HG03342 (cell line): Measurements from ENCODE around the gene SLAIN1.
"Not testable (repeated sequence)": the region's sequence is repeated elsewhere in the genome, so short reads cannot be mapped to it uniquely, and the experiment has no call there.

Experiments used
- ATAC-seq: cut with Tn5 transposase; IDR thresholded peaks from one replicate; pipeline ENCODE4 v1.9.1; 2021; ENCODE audit warnings: mild to moderate bottlenecking, moderate library complexity; ENCODE audit not compliant: unreplicated experiment

Gene SLAIN1

DNA sequence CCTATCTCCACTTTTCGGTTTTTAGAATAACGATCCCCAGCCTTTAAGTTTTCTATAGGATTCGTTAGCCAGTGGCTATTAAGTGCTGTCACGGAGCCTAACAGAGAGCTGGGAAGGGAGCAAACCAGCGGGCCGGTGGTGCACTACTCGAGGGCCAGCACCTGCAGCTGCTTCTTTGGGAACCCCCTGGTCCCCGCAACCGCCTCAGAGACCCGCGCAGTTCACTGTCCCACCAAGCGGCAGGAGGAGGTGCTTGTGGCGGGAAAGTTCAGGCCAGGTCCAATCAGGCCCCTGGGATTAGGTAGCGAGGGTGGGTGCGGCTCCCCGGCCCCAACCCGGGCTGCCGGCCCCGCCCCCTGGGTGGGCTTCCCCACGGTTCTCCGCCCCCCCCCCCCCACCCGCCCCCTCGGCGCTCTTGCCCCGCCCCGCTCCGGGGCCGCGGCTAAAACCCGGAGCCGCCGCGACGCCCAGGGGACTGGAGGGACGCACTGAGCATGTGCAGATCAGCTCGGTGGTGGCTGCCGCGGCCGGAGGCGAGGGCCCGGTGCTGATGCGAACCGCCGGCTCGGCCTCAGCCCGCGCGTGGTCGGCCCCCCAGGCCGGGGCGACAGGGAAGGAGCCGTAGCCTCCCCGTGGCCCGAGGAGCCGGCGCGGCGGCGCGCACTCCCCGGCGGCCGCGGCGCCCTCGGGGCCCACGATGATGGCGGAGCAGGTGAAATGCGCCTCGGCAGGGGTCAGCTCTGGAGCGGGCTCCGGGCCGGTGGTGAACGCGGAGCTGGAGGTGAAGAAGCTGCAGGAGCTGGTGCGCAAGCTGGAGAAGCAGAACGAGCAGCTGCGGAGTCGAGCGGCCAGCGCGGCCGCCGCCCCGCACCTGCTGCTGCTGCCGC, at the start of gene SLAIN1:
SLAIN1 (plus strand) TSS at position 471 of the 887 bp plus-strand sequence; CDS start at position 698, 227 bp downstream.
- ATAC-seq, result peak; percentile 67

DNA sequence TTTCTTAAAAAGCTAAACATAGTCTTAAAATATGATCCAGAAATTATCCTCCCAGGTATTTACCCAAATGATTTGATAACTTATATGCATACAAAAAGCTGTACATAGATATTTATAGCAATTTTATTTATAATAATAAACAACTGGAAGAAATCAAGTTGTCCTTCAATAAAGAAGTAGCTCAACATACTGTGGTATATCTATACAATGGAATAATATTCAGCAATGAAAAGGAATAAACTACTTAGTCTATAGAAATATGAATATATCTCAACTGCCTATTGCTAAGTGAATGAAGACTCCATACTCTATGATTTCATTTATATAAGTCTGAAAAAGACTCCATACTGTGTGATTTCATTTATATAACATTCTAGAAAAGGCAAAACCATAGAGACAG, 47.1 kb upstream of the SLAIN1 start:
- ATAC-seq, result no peak

DNA sequence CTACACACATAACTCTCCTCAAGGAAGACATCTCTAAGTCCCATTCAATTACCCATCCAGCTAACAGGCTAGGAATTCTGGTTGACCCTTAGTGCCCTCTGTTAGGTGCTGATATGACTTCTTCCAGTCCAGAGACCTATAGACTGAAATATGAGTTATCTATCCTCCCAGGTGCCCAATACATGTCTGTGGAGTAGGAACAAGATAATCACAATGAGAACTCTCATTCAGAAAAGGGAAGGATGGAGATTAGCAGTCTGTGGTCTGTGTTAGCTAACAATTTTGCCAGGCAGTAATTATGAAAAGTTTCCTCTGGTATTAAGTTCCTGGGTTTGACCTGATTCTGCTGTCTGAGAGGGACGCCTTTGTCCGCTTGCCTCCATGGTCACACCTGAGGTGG, 44.2 kb upstream of the SLAIN1 start:
- no peak for ATAC-seq

DNA sequence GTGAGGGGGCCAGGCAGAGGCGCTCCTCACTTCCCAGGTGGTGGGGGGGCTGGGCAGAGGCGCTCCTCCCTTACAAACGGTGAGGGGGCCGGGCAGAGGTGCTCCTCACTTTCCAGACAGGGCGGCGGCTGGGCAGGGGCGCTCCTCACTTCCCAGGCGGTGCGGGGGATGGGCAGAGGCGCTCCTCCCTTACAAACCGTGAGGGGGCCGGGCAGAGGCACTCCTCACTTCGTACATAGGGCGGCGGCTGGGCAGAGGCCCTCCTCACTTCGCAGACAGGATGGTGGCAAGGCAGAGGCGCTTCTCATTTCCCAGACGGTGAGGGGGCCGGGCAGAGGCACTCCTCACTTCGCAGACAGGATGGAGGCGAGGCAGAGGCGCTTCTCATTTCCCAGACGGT, 37.5 kb upstream of the SLAIN1 start:
- not testable (repeated sequence) for ATAC-seq

DNA sequence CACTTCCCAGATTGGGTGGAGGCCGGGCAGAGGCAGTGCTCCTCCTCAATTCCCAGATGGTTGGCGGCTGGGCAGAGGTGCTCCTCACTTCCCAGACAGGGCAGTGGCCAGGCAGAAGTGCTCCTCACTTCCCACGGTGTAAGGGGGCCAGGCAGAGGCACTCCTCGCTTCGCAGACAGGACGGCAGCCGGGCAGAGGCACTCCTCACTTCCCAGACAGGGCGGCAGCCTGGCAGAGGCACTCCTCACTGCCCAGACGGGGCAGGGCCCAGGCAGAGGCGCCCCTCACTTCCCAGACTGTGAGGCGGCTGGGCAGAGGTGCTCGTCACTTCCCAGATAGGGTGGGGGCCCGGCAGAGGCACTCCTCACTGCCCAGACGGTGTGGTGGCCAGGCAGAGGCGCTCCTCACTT, 36.6 kb upstream of the SLAIN1 start:
- no peak for ATAC-seq

DNA sequence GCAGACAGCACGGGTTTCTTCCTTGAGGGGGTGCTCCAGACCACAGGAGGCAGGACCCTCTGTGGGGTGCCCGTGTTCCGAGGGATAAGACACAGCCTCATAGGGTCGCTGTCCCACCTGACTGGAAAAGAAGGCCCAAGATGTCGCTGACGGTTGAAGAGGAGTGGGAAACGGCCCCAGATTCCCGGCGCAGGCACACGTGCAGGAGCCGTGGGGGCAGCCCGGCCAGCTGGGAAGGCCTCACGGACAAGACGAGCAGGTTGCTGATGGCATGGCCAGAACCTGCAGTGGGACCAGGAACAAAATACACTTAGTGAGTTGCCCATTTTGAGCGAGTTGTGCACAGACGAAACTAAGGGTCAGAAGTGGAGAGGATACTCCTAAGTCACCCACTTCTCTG, 35.2 kb upstream of the SLAIN1 start:
- ATAC-seq, result not testable (repeated sequence)

DNA sequence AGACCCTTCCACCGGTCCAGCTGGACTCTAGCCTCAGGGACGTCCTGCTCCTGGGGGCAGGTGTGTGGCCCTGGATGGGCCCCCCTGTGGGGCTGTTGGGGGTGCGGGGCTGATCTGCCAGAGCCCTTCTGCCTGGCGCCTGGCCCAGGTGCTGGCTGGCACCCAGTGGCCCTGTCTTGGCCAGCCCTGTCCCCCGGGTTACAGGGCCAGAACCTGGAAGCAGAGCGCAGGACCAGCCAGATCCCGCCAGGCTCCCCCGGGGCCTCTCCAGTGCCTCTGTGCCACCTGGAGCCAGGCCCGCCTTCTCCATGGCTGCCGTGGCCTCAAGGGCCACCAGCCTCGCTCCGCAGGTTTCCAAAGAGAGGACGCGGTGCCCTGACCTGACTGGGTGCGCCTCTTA, 34.7 kb upstream of the SLAIN1 start:
- not testable (repeated sequence) for ATAC-seq

DNA sequence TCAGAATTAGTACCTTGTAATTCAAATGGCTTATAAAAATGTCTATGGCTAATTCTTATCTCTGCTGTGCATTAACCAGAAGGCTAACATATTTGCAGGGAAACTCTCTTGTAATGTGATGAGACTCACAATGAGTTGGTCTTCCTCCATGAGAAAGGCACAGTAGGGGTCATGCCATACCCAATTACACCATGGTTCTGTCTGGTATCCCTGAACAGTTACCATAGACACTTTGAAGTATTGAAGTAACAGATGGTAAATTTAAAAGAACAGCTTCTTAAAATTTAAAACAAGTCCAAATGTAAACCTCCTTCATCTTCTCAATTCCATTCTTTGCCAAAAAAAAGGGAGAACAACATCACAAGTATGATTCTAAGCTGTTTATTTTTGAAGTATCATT, 22.6 kb upstream of the SLAIN1 start:
- no peak for ATAC-seq

DNA sequence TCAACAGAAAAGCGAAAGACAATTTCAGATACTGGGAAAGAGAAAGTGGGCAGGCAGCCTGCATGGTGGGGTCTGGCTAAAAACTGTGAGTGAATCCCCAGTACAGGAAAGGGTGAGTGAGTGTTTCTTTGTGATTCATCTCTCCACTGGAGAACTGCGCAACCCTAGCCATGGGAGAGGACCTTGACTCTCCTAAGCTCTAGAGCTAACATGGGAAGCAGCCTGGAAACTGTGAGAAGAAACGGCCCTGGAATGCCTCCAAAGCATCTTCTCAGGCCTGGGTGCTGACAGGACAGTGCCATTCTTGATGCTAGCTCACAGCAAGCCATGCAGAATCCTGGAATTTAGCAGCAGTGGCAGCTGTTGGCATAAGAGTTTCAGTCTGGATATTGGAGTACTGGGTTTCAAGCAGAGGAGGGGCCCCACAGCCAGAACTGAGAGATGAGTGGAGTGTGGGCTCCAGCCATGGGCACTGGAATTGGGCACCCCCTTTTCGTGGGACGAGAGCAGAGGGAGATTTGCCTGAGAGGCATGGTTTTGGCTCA, 18.7 kb upstream of the SLAIN1 start:
- ATAC-seq, result no peak

DNA sequence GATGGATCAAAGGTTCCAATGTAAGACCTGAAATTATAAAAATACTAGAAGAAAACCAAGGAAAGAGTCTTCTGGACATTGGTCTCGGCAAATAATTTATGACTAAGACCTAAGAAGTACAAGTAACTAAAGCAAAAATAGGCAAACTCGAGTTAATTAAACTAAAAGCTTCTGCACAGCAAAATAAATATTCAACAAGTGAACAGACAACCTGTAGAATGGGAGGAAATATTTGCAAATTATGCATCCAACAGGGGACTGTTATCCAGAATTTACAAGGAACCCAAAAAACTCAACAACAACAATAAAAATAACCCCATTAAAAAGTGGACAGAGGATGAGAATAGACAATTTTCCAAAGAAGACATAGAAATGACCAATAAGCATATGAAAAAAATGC, 9.7 kb upstream of the SLAIN1 start:
- ATAC-seq, result no peak

DNA sequence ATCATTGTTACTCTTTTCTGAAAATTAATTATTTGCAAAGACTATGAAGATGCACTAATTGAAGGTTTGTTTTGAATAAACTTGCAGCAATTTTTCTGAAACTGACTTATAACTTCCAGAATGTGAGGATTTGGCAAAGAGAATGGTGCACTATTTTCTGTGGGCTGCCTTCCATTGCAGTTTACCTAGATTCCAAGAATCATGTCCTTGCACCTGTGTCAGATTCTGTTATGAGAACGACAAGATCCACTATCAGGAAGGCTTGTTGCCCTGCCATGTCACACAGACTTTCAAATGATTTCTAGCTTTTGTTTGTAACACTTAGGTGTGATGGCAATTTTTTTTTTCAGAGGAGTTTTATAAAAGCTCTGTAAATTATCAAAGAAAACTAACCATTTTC, 5.6 kb upstream of the SLAIN1 start:
- ATAC-seq, result no peak

DNA sequence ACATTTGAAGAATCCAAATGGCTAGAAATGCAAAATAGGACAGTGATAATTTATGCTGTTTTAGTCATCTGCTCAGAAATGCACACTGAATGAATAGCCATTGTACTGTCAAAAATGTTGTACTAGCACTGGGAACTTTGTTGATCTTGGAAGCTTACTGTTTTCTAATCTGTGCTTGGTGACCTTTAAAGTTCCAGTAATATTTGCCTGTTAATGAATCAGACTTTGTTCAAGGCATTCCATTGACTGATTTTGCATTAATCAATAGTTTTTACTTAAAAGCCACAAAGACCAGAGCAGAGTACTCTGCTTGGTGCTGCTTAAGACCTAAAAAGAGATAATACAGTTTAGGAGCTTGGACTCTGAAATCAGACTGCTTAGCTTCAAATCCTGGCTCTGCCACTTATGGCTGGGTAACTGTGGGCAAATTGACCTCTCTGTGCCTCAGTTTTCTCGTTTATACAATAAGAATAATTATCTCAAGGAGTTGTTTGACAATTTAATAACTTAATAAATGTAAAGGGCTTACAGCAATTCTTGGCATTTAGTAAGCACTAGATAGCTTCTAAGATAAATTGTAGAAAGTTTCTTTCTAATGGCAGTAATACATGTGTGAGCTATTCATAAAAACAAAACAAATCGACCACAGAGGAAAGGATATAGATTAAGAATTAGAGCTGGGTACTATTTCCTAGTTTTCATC, 4.6 kb upstream of the SLAIN1 start:
- no peak for ATAC-seq

DNA sequence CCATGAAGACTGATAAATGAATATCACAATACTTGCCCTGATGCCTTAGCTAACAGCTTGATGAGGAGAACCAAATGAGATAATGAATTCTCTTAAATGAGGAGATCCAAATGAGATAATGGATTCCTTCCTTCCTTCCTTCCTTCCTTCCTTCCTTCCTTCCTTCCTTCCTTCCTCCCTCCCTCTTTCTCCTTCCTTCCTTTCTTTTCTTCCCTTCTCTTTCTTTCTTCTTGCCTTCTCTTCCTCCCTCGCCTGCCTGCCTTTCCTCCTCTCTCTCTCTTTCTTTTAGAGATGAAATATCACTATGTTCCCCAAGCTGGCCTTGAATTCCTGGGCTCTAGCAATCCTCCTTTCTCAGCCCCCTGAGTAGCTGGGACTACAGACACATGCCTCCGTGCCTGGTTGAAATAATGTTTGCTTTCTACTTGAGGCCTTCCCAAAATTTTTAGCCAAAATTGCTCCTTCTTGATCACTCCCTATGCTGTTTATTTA, 4.0 kb upstream of the SLAIN1 start:
- no peak for ATAC-seq

DNA sequence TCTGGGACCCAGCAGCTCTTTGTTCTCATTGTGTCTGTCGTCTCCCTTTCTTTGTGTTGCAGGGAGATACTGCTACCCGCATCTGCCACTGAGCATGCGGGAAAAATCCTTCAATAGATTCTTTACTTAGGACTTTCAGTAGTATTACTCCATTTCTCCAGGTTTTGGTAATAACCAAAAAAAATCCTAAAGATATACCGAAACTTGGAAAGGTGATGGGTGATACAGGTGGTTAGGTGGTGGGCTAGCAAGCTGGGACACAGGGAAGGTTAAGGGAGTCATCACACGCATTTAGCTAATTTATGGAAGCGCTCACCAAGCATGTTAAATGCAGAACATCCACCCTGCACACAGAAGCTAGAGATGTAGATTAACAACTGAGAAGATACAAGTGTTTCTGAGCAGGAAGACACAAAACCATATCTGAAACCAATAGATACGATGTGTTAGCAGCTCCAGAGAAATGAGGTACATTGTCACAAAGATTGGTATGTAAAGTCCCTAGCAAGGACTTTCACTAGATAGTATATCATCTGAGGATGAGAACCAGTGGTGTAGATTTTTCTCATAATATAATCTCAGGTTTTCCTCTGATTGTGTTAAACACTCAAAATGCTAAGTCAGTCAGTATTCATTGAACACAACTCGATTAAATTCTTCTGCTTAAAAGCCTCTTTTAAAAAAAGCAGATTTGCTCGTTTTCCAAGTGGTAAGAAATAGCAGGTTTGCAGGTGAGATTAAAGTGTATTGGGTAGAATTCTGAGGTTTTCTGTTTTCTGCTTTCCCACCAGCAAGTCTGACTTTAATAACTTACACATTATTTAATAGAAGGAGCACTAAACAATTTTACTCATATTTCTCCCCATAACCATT, 1.2 kb upstream of the SLAIN1 start:
- ATAC-seq, result no peak

DNA sequence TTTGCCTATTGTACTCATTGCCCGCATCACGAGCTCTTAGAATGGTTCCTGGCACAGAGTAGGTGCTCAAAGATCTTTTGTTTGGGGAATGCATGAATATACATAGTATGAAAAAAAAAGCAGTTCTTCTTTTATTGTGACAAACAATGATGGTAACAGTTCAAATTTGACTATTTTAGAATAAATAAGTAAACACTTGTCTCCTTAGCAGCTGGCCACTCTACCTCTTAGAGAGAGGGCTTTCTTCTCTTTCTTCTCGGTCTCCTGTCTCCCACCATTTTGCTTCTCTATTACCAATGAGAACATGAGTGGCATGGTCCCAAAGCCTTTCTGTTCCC, 639 bp upstream of the SLAIN1 start:
- ATAC-seq, result peak; percentile 6

DNA sequence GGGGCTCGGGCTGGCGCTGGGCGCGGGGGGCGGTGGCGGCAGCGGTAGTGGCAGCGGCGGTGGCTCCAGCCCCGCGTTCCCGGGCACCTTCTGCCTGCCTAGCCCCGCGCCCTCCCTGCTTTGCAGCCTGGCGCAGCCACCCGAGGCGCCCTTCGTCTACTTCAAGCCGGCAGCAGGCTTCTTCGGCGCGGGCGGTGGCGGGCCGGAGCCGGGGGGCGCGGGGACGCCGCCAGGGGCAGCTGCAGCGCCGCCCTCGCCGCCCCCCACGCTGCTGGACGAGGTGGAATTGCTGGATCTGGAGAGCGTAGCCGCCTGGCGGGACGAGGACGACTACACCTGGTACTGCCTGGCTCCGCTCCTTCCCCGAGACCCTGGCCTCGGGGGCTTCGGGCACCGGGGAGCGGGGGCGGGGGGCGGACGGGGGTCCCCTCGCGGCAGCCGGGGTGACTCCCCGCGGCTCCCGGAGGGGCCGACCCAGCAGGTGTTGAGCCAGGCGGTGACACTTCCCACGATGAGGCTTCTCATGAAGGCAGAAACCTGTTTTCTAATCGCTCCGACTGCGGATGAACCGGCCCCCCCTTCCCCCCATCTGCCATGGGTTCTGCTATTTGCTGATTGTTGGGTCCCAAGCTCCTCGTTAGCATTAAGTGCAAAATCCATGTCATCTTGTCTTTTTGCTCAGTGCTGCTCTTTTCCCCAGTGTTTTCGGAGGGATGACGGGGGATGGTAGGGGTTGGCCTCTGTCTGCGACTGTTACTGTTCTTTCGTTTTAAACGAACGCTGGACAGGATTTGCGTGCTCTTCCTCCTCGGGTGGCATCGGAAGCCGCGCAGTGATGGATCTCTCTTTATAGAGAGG, 943 bp downstream of the SLAIN1 start:
- ATAC-seq, result peak; percentile 29

DNA sequence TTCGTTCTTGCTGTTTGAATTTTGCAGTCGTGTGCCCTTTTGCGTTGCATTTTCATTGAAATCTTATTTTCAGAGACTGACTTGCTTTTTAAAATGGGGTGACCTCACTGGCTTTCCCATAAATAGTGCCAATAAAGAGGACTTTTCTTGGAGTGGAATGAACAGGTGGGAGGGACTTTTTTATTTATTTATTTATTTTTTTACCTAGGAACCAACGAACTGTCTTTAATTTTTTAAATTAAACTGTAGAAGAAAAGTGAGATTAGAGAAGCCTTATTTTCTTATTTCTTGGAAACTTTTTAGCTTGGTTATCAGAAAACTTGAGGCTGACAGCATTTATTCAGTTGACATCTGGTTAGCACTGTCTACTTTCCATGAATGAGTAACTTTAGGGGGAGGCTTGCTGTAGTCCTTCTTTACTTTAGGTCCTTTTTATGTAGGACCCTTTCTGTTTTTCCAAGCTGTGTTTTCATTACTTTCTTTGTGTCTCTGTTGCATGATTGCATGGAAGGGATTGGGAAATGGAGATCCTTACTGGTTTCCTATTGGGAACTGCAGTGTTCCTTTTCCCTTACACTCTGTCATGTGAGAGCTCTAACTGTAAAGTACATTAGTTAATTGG, 1.7 kb downstream of the SLAIN1 start:
- ATAC-seq, result no peak

DNA sequence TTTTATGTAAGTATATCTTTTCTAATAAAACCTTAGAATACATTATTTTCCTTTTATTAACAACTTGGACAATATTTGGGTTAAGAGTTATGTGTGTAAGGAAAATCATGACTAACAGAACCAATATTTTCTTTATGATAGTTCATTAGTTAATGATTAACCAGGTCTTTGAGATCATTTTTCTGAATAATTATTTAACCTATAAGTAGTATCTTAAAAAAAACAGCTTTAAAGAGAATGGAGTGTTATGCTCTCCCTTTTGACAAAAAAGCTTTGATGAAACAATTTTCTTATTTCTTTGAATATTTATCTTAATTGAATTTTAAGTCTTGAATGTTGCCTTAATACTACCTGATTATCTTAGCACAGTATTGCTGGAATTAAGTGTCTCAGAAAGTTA, 3.8 kb downstream of the SLAIN1 start:
- ATAC-seq, result no peak

DNA sequence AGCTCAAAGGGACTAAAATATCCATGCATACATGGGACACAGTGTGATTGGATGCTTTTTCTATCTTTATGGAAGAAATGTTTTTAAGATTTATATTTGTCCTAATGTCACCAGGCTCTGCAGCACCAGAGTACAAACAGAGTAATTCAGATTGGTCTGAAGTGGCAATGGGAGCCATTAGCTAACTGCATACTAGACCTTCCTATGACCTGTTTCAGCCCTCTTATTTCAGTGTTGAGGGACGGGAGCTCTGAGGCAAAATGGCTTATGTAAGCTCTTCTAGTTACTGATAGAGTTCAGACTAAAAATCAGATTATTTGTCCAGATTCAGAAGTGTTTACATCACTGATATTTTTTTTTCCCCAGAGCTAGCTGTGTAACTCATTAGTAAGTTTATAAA, 4.9 kb downstream of the SLAIN1 start:
- ATAC-seq, result no peak

DNA sequence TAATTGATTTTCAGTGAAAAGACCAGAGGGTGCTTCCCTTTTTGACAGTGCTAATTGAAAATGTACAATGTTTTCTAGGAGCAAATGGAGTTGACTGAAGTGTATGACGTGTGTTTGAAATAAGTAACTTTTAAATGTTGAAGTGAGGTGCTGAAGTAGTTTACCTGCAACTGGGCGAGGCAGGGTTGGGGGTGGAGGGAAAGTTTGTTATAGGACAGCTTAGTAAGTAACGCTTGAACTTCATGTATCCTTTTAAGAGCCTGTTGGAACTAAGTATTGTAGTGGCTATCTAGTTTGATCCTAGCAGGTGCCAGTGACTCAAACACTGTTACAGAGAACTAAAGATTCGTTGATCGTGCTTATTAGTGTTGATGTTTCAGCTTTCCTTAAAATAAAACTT, 5.9 kb downstream of the SLAIN1 start:
- no peak for ATAC-seq
